Ascending aorta (tissue), 2 donors: Measurements from ENCODE around the gene NMNAT3. TPM values are rescaled to one million over a fixed set of nuclear protein-coding genes. Genes with fewer than 3 reads are reported as not detected.
A peak's percentile ranks its signal among the peaks of the same experiment; 100 is the strongest.

Experiments used
- DNase-seq, 2 donors: peaks; one replicate each; pipeline ENCODE4 v3.0.0-alpha.2; 2019; ENCODE audit warnings: low spot score in 2 of 2
- H3K27ac ChIP-seq, 2 donors: fragments of 200-600 bp; sonication (generic); one replicate each; pipeline ENCODE4 v1.5.1; 2016 to 2017; ENCODE audit warnings: mild to moderate bottlenecking in 1 of 2
- H3K27me3 ChIP-seq: fragments of 200-600 bp; sonication (generic); one replicate; pipeline ENCODE4 v1.5.1; 2017
- H3K36me3 ChIP-seq, 2 donors: fragments of 200-600 bp; sonication (generic); one replicate each; pipeline ENCODE4 v1.5.1; 2016
- H3K4me1 ChIP-seq, 2 donors: fragments of 200-600 bp; sonication (generic); one replicate each; pipeline ENCODE4 v1.5.1; 2016 to 2017; ENCODE audit warnings: mild to moderate bottlenecking in 1 of 2
- H3K4me3 ChIP-seq, 2 donors: fragments of 200-600 bp; sonication (generic); one replicate each; pipeline ENCODE4 v1.5.1; 2016 to 2017; ENCODE audit warnings: mild to moderate bottlenecking in 1 of 2
- H3K9me3 ChIP-seq, 2 donors: fragments of 200-600 bp; sonication (generic); one replicate each; pipeline ENCODE4 v1.5.1; 2016
- intact Hi-C: fragments of 100-400 bp; cut with DNase I; formaldehyde crosslinking; loops from one replicate; pipeline ENCODE4 v1.15.1; 2023
- total RNA-seq: library from RNA; depleted of rRNA; stranded (reverse); fragments of >200 nt; gene quantifications from one replicate; pipeline ENCODE4 v1.1.0, GENCODE V29; 2016
- TF ChIP-seq, protein P1 (sequence below), 3 experiments: fragments of 200-600 bp in 2 of 3; fragments of 450-650 bp in 1 of 3; sonication (generic) in 2 of 3; IDR thresholded peaks; one replicate each; pipeline ENCODE4 v1.5.1; 2016 to 2019; ENCODE audit warnings: antibody characterized with exemption in 3 of 3, mild to moderate bottlenecking in 1 of 3, moderate library complexity in 1 of 3

The NMNAT3 gene
- total RNA-seq, 1 donor from 2014 or later: 1.2 TPM

DNA sequence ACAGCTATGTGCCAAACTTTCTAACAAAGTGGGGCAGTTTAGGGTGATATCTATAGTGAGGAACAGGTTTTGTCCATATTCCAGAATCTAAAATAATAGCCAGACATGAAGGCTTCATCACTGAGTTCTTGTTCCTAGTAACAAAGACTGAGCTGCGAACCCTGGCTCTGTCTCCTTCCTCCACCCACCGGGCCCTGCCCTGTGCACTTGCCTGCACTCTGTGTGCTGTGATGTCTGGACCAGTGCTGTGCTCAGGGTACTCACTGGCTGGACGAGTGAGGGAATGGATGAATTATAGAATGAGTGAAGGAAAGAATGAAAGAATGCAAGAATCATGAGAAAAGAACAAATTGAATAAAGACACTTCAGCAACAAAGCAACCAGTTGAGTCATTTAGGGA, 8.9 kb upstream of the NMNAT3 start:
- no peaks in the 10 kb centered on the region for H3K9me3 ChIP-seq
- TF ChIP-seq, protein P1, sequence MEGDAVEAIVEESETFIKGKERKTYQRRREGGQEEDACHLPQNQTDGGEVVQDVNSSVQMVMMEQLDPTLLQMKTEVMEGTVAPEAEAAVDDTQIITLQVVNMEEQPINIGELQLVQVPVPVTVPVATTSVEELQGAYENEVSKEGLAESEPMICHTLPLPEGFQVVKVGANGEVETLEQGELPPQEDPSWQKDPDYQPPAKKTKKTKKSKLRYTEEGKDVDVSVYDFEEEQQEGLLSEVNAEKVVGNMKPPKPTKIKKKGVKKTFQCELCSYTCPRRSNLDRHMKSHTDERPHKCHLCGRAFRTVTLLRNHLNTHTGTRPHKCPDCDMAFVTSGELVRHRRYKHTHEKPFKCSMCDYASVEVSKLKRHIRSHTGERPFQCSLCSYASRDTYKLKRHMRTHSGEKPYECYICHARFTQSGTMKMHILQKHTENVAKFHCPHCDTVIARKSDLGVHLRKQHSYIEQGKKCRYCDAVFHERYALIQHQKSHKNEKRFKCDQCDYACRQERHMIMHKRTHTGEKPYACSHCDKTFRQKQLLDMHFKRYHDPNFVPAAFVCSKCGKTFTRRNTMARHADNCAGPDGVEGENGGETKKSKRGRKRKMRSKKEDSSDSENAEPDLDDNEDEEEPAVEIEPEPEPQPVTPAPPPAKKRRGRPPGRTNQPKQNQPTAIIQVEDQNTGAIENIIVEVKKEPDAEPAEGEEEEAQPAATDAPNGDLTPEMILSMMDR (IDR thresholded peaks at IDR 0.05): no peak

DNA sequence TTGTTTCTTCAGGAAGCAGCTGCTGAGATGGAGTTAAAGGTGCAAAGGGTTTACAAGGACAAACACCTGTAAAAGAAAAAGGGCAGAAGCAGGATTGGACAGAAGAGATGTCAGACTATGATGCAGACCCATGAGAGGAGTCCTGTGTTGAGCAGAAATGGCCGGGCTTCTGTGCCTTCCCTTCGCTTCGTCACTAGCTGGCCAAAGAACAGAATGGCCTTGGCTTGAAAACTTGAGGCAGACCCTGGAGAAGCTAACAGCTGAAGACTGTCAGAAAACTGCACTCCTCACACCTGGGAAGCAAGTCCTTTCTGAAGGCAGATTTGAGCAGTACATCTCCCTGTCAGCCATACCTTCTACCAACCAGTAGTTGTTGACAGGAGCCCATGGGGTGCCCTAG, 8.4 kb upstream of the NMNAT3 start:
- Histone ChIP-seq H3K36me3 (no peaks in the 10 kb centered on the region), H3K4me1 (no peaks in the 10 kb centered on the region), H3K27ac (no peak overlapping the region), H3K4me3 (no peak overlapping the region), H3K9me3 (no peaks in the 10 kb centered on the region), H3K27me3 (no peaks in the 10 kb centered on the region)
- TF ChIP-seq, protein P1 (IDR thresholded peaks at IDR 0.05): no peak
- DNase-seq: no peak
- intact Hi-C loops: no loop called here

More for the DNA sequence above, 8.9 kb upstream of the NMNAT3 start:
- H3K27me3 ChIP-seq: no peaks in the 10 kb centered on the region
- DNase-seq: no peak
- no peak overlapping the region for H3K27ac ChIP-seq
- no peak overlapping the region for H3K4me3 ChIP-seq
- H3K4me1 ChIP-seq: no peaks in the 10 kb centered on the region
- no peaks in the 10 kb centered on the region for H3K36me3 ChIP-seq
- intact Hi-C loops: no loop called here

DNA sequence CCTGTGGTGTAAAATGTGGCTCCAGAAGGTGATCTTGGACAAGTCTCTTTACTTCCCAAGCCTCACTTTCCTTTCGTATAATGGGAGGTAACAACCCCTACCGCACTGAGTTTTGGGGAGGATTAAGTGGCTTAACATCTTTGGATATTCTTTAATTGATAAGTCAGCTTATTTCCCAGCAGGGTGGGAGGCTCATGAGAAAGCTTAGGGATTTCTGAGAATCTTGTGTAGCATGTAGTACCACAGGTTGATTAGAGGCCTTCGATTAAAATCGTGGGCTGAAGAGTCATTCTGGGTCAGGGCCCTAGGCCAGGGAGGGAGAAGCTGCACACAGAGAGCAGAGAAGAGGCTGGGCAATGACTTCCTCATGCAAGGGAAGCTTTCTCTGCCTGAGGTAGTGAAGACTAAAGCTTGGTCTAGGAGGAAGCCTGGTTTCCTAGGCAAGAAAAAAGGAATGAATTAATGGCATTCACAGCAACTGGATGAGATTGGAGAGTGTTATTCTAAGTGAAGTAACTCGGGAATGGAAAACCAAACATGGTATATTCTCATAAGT, 1.5 kb upstream of the NMNAT3 start:
- H3K4me1 ChIP-seq: no peaks in the 10 kb centered on the region
- H3K4me3 ChIP-seq: no peak overlapping the region
- no peak overlapping the region for H3K27ac ChIP-seq
- no peak for DNase-seq
- intact Hi-C loops: loop anchor here (5.0 to 10.0 kb wide), 2 partner anchors 142 to 1084 kb away; partner anchors contain the start of genes CEP70 and RBP1
- no peaks in the 10 kb centered on the region for H3K9me3 ChIP-seq
- H3K27me3 ChIP-seq: no peaks in the 10 kb centered on the region
- H3K36me3 ChIP-seq: no peaks in the 10 kb centered on the region
- TF ChIP-seq, protein P1 (IDR thresholded peaks at IDR 0.05): no peak

DNA sequence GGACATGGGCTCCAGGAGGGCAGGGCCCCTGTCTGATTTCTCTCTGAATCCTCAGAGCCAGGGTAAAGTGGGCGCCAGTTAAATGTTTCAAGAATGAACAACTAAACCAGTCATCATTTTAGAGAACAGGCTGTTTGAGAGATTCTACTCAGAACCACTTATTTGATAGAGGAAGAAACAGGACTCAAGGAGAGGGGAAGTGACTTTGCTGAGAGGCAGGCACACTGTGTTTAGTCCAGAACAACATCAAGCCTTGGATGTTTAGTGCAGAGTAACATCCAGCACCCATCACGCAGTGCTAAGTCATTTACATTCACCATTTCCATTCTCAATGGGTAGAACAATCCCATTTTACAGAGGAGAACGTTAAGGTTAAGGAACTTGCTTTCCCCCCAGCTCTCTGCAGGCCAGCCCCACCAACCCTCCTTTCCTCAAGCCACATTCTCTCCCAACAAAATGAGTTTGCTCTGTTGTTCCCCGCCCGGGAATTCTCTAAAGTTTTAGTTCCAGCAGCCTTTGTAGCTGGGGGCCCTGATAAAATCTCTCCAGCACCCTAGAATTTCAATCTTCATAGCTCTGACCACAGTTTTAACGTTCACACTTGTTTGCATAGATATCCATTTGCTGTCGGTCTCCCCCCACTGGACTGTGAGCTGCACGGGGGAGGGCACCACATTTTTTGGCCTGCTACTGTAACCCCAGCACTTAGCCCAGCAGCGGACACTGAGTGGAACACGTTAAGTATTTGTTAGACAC, 962 bp downstream of the NMNAT3 start:
- TF ChIP-seq, protein P1 (IDR thresholded peaks at IDR 0.05): no peak
- Histone ChIP-seq H3K27ac (no peak overlapping the region), H3K9me3 (no peaks in the 10 kb centered on the region), H3K27me3 (no peaks in the 10 kb centered on the region), H3K4me1 (no peaks in the 10 kb centered on the region), H3K4me3 (peak overlapping the region; percentile 84 to 90), H3K36me3 (no peaks in the 10 kb centered on the region)
- intact Hi-C loops: loop anchor here (5.0 to 10.0 kb wide), 2 partner anchors 140 to 1082 kb away; partner anchors contain the start of genes CEP70 and RBP1
- DNase-seq: no peak

DNA sequence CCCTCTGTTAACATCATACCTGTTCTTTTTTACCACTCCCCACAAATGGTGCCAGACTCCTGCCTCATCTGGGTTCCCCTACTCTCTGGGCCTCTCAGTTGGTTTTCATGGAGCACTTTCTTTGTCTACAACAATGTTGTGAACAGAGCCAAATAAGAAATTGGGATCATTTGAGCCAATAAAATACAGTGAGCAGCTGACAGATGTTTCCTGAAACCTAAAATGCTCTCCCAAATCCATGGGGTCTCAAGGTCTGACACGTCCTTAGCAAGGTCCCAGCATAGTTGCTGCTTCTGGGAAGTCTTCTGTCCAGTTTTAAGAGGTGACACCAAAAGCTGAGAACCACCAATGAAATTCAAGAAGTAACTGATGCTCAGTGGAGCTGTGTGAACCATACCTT, 1.7 kb downstream of the NMNAT3 start:
- intact Hi-C loops: loop anchor here (5.0 to 10.0 kb wide), 2 partner anchors 139 to 1081 kb away; partner anchors contain the start of genes CEP70 and RBP1
- Histone ChIP-seq H3K9me3 (no peaks in the 10 kb centered on the region), H3K4me1 (no peaks in the 10 kb centered on the region), H3K27me3 (no peaks in the 10 kb centered on the region), H3K36me3 (no peaks in the 10 kb centered on the region), H3K27ac (no peak overlapping the region), H3K4me3 (no peak overlapping the region)
- no peak for DNase-seq
- TF ChIP-seq, protein P1 (IDR thresholded peaks at IDR 0.05): no peak
